GM18909 (cell line): ENCODE data around the gene CCR6.

Source experiments
- ATAC-seq: cut with Tn5 transposase; IDR thresholded peaks from one replicate; pipeline ENCODE4 v1.9.1; 2021; ENCODE audit warnings: mild to moderate bottlenecking; ENCODE audit not compliant: unreplicated experiment, poor library complexity

Gene CCR6

DNA sequence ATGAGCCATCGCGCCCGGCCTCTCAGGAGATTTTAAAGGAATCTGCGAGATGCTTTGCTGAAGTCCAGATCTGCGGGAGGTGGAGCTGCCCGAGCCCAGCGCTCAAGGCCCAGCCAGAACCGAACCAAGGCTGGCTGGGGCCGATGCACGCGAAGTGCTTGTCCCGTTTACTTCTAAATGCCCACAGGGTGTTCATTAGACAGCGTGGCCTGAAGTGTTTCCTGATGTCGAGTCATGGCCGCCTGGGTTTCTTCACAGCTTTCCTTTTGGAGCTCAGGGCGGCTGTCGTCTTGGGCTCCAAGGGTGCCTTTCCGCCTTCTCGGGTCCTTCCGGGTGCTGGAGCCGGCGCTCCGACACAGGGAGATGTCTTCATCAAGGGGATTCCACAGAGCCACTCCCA, 25.1 kb upstream of the CCR6 start:
- ATAC-seq: no peak

DNA sequence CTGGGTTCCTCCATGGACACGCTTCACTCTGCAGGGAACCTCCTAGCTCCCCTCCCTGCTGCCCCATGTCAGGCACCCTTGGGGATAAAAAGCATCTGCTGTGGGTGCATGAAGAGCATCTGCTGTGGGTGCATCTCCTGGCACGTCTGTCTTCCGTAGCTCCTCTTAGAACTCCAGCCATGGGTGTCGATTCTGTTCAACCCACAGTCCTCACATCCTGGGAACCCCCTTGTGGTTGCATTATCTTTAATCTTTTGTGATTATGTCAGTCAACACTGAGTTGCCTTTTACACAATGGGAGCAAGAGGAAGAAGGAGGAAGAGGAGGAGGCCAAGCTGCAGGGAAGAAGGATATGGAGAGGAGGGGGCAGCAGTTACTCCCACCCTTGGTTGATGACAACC, 24.1 kb upstream of the CCR6 start:
- no peak for ATAC-seq

DNA sequence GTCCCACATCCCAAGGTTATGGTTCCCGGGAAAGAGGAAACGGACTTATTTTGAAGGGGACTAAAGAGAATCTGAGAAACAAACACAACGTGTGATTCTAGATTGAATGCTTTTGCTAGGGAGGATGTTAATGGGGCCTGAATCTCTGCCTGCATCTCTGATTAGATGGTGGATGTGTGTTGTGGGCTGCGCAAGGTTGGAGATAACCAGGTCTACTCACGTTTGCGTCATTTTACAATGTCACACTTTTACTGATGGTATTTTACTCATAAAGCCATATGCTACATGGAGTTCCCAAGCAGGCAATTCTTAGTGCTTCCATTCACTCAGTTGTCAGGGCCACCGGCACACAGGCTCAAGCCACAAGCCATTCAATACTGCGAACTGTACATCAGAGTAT, 23.2 kb upstream of the CCR6 start:
- ATAC-seq: no peak

DNA sequence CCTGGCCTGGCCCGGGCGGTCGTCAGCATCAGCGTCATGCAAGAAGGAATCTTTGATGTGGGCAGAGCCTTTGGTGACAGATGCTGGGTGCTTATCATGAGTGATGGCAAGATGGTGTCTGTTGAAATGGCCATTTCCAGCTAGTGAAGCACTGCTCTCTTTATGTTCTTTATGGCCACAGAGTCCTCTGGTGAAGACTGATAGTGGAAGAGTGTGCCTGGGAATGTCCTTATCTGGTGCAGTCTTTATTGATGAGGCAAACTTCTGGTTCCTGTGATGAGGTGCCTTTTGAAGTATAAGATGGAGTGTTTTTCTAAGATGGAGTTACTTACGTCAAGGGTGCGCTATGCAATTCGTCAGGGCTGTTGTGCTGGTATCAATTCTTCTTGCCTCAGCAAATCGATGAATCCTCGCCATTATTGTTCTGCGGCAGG, 22.6 kb upstream of the CCR6 start:
- ATAC-seq: no peak

DNA sequence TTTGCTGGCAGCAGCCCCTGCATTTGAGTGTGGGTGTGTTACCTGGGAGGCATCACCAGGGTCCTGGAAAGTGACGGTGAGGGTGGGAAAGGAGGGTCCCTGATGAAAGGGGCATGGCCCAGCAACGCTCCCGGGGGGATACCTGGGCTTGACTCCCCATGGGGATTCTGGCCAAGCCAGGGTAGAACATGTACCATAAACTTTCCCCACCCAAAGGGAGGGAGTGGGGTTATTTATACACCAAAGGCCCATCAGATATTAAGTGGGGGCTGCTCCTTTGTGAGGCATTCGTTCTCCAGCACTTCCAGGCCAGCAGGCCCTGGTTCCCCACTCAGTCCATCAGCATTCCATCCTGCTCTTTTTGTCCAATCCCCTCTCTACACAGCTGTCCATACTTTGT, 20.6 kb upstream of the CCR6 start:
- no peak for ATAC-seq

DNA sequence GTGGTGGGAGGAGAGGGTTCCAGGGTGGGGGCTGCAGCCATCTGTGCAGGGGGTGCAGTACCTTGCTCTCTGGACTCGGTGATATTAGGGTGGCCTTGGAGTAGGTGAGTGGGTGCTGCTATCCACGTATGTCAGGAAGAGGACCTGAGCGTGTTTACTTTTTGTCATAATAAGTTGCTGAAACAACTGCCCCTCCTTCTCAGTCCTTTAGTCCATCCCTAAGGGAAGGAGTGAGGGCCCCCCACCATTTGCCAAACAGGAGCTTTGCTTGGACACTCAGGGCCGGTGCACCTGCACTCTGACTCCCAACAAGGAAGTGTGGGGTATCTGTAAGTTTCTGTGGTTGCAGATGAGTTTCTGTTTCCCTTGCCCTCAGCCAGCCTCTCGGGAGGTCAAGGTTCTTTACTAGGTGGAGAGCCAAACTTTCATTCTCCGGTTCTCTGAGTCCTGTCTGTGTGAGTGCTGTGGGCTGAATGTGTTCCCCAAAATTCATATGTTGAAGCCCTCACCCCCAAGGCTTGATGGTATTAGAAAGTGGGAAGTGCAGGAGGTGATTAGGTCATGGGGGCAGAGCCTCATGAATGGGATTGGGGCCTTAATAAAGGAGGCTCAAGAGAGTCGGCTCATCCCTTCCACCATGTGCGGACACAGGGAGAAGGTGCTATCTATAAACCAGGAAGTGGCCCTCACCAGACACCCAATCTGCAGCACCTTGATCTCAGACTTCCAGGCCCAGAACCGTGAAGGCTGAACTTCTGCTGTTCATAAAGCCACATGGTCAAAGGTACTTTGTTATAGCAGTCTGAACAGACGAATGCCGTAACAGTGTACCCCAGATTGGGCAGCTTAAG, 19.6 kb upstream of the CCR6 start:
- peak; percentile 97 for ATAC-seq

DNA sequence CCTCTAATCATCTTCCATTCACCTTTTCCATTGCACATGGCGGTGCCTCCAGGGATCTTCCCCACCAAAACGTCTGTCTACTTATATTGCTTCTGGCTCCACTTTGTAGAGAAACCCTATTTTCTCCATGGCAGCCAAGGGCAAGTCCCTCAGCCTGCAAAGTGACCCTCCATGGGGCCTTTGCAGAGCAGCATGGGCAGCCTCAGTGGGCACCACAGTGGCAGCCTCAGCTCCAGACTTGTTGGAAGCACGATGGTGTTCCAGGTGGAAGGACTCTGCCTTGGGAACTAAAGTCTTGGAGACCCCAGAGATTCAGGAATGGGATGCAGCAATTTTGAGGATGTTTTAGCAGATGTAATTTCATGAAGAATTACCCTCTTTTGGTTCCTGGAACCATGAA, 18.5 kb upstream of the CCR6 start:
- ATAC-seq: no peak

DNA sequence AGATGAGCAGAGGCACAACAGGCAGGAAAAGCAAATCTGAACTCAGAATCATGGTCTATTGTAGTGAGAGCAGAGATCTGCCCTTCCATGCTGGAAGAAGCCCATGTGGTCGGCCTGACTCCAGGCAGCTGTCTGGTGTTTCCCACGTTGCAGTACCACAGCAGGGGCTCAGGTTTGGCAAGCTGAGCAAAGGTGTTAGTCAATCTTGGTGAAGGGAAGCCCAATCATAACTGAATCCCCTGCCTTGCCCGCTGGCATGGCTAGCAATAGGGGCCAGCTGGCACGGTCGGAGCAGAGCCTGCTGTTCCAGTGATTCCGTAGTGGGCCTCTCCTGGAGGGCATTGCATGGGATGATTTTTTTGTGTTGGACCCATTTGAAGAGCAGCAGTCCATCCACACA, 17.8 kb upstream of the CCR6 start:
- ATAC-seq: no peak

DNA sequence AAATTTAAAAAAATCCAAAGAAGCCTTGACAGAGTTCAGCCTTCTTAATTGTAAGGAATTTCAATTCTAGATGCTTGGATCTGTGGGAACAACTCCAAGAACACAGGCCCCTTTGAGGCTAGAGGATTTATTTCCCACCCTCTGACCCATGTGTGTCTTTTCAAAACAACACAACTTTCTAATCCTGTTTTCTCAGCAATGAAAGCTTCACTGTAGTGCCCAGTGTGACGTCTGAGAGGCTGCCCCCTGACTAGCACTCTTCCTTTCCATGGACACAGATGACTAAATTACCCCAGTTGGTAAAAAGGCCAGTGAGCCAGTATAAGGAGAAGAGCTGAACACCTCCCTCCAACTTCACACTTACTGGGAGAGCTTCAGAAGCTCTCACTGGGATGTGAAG, 16.5 kb upstream of the CCR6 start:
- ATAC-seq: no peak

DNA sequence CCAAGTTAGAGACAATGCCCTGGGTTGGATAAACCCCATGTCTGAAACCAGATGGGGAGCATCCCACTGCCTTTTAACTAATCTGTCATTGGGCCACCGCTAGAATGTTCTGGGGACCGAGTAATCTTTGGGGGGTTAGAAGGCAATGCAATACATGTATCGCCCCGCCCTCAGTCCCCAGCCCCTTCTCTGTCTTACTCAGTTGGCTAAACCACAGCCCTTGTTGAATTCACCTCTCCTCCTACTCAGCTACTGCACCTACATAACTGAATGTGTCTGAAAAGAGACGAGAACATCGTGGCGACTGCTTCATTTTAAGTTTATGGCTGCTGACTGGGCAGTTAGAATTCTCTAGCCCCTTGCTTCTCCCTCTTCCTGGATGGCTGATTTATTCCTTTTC, 15.1 kb upstream of the CCR6 start:
- ATAC-seq: no peak

DNA sequence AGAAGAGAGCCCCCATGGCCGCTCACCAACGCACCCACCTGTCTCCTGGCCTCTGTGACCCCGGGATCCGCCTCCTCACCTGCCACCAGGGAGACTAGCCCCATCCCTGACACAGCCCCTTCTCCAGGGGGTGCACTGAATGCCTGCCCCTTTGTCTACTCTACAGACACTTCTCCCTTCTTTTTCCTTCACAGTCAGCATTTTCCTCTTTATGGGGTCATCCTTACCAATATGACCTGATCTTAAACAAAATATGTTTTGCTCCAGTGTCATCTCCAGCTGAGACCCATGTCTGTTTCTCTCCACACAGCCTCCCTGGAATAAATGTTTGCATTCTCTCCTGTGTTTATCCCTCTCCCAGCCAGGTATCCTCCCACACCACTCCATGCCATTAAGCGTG, 14.6 kb upstream of the CCR6 start:
- ATAC-seq: no peak

DNA sequence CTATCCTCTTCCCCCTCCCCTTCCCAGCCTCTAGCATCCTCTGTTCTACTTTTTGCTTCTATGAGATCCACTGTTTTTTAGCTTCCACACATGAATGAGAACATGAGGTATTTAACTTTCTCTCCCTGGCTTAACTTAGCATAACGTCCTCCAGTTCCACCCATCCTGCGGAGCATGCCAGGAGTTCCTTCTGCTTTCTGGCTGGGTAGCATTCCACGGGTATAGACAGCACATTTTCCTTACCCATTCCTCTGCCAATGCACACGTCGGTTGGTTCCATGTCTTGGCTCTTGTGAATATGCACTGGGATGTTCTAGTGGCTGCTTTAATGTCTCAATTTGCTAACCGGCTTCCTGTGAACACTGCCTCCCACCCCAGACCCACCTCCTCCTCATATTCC, 13.2 kb upstream of the CCR6 start:
- no peak for ATAC-seq

DNA sequence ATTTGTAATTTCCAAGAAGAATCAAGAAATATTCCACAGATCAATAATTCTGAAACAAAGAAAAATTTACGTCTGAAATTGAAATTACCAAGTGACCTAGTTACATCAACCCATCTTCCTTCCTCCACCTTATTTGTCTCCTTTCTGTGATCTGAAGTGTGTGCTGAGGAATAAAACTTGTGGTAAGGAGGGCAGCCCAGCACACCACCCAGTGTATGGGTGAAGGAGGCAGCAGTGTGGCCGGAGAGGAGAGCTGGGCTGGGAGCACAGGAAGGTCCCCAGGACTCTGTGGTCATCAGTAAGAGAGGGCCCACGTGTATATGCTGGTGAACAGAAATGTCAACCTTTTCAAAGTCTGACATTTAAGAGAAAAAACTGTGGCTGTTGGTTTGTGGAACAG, 11.3 kb upstream of the CCR6 start:
- ATAC-seq: no peak

DNA sequence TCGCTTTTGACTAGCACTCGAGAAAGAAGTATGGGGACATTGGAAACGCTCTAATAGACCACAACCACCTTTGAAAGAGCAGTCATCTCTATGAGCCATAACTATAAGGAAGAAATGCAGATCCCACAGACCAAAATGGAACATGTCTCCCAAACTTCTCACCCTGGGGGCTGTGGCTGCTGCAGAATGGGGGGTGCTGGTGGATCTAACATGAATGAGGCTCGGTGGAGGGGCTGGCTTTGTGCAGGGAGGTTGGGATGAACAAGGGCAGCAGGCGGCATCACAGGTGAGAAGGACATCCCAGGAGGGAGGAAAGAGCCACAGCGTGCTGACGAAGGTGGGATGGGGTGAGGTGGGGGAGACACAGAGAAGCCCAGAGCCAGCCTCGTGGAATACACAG, 10.5 kb upstream of the CCR6 start:
- peak; percentile 0 for ATAC-seq

DNA sequence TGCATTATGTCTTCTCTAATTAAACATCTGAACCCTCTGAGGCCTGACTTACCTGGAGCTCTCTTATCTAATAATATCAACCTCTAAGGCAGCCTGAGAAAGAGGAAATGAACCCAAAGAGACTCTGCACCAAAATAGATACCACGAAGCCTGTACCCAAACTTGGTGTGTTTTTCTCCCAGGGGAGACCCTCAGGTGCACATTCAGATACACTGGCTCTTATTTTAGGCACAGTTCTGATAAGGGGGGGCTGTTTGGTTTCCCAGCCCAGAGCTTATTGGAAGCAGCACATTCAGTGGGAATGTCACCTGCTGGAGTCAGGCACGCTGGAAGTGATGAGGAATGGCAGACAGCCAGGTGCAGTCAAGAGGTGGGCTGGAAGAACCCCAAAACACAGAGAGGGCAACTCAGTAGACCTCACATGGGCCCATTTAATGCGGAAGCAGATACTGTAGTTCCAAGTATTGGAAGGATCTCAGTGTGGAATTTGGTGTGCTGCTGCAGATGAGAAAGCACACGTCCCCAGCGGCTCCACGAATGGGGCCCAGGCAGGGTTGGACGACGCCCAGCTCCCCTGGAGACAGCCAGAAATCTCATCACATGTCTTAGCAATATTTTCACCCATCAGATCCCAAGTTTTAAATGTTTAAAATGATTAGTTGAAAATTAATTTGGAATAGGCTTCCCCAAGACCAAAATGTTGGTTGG, 9.7 kb upstream of the CCR6 start:
- peak; percentile 59 for ATAC-seq

DNA sequence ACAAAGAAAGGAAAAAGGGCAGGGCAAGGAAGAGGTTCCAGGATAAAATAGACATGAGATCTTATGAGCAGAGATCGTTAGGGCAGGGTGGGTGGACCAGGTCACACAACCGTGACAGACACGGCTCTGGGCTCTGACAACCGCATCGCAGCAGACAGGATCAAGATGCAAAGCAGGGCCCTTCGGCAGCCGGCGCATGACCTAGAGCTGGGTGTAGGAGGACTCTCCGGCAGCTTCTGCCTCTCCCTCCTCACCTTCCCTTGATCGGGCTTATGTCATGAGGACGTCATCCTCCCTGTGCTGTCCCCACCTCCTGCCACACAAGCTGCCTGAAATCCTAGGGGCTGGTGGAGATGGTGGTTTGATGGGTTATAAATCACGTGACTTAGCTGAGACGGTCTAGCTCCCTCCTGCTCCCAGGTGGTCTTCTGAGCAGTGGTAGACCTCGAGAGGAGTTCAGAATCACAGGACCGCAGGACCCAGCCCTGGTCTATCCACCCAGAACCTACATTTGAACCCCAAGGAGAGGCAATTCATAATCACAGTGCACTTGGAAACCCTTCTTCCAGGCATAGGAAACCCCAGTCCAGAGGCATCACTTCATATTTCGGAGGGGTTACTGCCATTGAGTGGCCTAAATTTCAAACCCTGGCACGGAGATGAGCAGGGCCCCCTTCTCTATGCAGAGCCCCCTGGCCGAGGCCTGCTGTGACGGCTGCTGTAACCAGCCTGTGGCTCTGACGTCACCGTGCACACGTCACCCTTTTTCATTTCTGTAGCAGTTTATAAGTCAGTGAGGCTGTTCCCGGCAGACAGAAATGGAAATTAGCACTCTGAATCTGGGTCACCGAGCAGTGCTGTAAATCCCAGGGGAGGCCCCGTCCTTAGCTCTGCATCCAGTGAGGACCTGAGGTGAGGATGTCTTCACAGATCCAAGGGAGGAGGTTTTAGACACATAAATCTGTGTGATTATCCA, 8.7 kb upstream of the CCR6 start:
- peak; percentile 88 for ATAC-seq

DNA sequence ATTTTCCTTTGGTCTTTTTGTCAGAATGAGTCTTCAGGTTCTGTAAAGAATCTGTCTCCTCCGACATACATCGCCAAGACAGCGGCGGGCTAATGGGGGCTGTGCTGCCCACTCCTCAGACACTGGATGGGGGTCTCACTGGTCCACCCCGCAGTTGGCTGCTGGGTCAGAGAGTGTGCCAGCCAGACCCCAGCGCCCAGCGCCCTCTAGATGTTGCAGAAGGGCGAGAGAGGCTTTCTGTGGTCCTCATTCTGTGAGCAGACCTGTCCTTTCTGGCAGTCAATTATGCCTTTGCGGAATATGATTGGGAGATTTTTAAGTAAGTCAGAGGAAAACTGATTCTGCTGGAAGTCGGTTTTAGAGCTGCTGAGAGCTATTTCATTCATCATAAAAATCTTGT, 7.8 kb upstream of the CCR6 start:
- no peak for ATAC-seq

DNA sequence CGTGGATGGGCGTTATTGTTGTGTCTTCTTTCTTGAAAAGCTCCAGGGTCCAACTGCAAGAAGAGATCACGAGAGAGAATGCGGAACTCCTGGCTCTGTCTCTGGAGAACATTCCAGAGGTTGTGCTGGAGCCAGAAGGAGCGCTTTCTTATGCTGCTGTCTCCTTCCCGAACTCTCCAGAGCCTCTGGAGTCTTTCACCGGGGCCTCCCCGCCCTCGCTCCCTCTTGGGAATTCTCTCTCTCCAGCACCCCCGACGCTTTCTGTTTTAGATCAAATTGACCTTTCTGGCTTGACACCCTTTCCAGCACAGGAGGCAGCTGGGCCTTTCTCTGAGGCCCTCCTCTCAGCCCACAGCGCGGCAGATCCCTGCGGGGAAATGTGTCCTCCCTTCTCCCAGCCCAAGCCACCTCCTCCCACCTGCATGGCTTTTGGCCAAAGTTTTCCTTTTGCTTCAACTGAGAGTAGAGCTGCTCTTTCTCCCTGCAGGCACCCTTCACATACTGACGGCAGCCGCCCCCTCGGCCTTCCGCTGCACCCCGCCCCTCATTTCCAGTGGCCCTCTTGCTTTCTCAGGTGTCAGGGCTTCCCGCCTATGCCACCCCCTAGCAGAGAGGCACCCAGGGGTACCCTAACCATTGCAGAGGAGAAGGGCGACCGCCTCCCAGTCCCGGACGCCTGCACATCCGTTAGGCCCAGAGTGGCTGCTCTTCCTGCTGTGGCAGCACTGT, 6.6 kb upstream of the CCR6 start:
- no peak for ATAC-seq

DNA sequence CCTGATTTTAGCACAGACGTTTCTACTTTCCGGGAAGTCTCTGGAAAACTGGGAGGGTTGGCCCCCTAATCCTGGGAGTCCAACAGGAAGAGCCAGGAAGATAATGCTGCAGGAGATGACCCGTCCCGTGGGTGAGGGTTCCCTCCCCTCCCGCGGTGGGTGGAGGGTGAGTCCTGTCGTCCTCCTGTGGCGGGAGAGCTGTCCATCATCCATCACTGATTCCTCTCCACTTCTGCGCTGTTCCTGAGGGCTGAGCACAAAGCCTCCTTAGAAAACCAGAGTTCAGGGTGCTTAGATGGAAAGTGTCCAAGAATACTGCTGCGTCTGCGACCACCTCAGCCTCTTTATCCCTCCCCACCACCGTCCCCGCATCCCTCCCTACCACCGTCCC, 6.1 kb upstream of the CCR6 start:
- ATAC-seq: no peak

DNA sequence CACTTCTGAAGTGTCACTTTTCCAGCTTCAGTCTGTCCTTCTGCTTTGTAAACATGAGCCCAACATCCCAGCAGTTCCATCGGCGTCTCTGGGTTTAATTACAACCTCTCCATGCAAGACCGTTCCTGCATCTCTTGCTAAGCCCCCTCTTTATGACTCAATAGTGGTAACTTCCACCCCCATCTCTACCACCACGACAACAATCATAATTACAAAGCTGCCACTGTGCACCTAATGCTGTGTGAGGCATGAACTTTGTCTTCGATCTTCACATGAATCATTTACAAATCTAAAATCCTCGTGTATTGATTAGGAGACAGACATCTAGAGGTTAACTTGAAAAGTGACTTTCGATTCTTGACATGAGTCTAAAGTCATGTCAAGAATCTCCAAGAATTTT, 4.9 kb upstream of the CCR6 start:
- ATAC-seq: no peak
